ENCODE data around the gene FBXO46. TPM values are rescaled to one million over a fixed set of nuclear protein-coding genes. Genes with fewer than 3 reads are reported as not detected.

FBXO46 gene
- total and polyA plus RNA-seq, 10 of the 15 experiments (the other 5 are each of a cell fraction or from before 2014, with no cell fraction given) = 2.5 to 61.5 (median 13.7) TPM

DNA sequence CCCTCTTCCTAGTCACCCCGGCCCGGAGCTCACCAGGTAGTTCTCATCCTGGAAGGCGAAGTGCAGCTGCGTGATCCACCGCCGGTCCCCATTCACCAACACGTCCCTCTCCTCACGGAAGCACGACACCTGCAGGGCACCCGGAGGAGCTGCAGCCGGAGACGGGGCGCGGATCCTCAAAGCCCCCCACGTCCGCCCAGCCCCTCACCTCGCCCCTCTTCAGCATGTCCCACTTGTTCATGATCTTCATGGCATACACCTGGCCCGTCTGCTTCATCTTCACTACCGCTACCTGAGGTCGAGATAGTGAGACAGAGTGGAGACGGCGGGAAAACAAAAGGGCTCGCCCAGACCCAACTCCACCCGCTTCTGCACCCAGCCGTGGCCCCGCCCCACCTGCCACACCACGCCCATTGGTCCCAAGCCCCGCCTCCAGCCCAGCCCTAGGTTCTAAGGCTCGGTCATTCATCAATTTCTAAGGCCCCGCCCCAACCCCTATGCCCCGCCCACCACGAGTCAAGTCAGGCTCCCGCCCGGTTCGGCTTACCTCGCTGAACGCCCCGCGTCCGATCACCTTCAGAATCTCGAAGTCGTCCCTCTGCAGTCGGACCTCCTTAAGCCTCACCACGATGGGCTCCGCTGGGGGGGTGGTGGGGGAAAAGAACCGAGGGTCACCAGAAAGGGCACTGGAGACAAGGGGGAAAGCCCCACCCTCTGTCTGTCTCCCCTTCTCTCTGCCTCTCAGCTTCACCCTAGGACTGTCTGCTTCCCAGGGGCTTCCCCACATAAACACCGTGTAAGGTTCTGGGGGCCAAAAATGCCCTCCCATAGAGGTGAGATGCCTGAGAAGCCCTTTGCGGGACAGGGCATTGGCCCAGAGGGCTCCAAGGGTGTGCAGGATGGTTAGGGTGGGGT, 48.8 kb upstream of the FBXO46 start (continued):
- no peak for TF ChIP-seq BRCA1 (IDR thresholded peaks at IDR 0.05; ENCODE audit: low read depth, low read length)
- no peak for TF ChIP-seq KLF5 (IDR thresholded peaks at IDR 0.05; ENCODE audit: partially characterized antibody)
- TF ChIP-seq, protein P1, sequence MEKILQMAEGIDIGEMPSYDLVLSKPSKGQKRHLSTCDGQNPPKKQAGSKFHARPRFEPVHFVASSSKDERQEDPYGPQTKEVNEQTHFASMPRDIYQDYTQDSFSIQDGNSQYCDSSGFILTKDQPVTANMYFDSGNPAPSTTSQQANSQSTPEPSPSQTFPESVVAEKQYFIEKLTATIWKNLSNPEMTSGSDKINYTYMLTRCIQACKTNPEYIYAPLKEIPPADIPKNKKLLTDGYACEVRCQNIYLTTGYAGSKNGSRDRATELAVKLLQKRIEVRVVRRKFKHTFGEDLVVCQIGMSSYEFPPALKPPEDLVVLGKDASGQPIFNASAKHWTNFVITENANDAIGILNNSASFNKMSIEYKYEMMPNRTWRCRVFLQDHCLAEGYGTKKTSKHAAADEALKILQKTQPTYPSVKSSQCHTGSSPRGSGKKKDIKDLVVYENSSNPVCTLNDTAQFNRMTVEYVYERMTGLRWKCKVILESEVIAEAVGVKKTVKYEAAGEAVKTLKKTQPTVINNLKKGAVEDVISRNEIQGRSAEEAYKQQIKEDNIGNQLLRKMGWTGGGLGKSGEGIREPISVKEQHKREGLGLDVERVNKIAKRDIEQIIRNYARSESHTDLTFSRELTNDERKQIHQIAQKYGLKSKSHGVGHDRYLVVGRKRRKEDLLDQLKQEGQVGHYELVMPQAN (conservative IDR thresholded peaks at IDR 0.05) = 0 out of 2 replicates have a peak, but pooled peaks have one; percentile 39
- TF ChIP-seq TCF7 (IDR thresholded peaks at IDR 0.05; ENCODE audit: borderline replicate concordance) = no peak
- TF ChIP-seq HDAC2 (IDR thresholded peaks at IDR 0.05) = no peak
- TF ChIP-seq, protein P2, sequence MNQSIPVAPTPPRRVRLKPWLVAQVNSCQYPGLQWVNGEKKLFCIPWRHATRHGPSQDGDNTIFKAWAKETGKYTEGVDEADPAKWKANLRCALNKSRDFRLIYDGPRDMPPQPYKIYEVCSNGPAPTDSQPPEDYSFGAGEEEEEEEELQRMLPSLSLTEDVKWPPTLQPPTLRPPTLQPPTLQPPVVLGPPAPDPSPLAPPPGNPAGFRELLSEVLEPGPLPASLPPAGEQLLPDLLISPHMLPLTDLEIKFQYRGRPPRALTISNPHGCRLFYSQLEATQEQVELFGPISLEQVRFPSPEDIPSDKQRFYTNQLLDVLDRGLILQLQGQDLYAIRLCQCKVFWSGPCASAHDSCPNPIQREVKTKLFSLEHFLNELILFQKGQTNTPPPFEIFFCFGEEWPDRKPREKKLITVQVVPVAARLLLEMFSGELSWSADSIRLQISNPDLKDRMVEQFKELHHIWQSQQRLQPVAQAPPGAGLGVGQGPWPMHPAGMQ (IDR thresholded peaks at IDR 0.05; ENCODE audit: borderline replicate concordance) = no peak
- peak; percentile 22; the same call in 1 of the 2 replicates for TF ChIP-seq MTA2 (IDR thresholded peaks at IDR 0.05; ENCODE audit: low read depth)
- TF ChIP-seq, protein P3, sequence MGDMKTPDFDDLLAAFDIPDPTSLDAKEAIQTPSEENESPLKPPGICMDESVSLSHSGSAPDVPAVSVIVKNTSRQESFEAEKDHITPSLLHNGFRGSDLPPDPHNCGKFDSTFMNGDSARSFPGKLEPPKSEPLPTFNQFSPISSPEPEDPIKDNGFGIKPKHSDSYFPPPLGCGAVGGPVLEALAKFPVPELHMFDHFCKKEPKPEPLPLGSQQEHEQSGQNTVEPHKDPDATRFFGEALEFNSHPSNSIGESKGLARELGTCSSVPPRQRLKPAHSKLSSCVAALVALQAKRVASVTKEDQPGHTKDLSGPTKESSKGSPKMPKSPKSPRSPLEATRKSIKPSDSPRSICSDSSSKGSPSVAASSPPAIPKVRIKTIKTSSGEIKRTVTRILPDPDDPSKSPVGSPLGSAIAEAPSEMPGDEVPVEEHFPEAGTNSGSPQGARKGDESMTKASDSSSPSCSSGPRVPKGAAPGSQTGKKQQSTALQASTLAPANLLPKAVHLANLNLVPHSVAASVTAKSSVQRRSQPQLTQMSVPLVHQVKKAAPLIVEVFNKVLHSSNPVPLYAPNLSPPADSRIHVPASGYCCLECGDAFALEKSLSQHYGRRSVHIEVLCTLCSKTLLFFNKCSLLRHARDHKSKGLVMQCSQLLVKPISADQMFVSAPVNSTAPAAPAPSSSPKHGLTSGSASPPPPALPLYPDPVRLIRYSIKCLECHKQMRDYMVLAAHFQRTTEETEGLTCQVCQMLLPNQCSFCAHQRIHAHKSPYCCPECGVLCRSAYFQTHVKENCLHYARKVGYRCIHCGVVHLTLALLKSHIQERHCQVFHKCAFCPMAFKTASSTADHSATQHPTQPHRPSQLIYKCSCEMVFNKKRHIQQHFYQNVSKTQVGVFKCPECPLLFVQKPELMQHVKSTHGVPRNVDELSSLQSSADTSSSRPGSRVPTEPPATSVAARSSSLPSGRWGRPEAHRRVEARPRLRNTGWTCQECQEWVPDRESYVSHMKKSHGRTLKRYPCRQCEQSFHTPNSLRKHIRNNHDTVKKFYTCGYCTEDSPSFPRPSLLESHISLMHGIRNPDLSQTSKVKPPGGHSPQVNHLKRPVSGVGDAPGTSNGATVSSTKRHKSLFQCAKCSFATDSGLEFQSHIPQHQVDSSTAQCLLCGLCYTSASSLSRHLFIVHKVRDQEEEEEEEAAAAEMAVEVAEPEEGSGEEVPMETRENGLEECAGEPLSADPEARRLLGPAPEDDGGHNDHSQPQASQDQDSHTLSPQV (IDR thresholded peaks at IDR 0.05) = no peak
- TF ChIP-seq, protein P4, sequence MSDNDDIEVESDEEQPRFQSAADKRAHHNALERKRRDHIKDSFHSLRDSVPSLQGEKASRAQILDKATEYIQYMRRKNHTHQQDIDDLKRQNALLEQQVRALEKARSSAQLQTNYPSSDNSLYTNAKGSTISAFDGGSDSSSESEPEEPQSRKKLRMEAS (IDR thresholded peaks at IDR 0.05; ENCODE audit: low read depth, low read length) = no peak
- TF ChIP-seq ATF7 (IDR thresholded peaks at IDR 0.05; ENCODE audit: low read depth) = no peak
- TF ChIP-seq HCFC1 (IDR thresholded peaks at IDR 0.05; ENCODE audit: low read length) = 0 out of 2 replicates have a peak, but pooled peaks have one; percentile 11
- 0 out of 2 replicates have a peak, but pooled peaks have one; percentile 9 for TF ChIP-seq TCF12 (IDR thresholded peaks at IDR 0.05; ENCODE audit: low read depth, low read length)
- TF ChIP-seq ZNF24 (IDR thresholded peaks at IDR 0.05) = no peak
- TF ChIP-seq TAF1 (IDR thresholded peaks at IDR 0.05; ENCODE audit: borderline replicate concordance, low read depth, low read length) = no peak
- TF ChIP-seq, protein P5, sequence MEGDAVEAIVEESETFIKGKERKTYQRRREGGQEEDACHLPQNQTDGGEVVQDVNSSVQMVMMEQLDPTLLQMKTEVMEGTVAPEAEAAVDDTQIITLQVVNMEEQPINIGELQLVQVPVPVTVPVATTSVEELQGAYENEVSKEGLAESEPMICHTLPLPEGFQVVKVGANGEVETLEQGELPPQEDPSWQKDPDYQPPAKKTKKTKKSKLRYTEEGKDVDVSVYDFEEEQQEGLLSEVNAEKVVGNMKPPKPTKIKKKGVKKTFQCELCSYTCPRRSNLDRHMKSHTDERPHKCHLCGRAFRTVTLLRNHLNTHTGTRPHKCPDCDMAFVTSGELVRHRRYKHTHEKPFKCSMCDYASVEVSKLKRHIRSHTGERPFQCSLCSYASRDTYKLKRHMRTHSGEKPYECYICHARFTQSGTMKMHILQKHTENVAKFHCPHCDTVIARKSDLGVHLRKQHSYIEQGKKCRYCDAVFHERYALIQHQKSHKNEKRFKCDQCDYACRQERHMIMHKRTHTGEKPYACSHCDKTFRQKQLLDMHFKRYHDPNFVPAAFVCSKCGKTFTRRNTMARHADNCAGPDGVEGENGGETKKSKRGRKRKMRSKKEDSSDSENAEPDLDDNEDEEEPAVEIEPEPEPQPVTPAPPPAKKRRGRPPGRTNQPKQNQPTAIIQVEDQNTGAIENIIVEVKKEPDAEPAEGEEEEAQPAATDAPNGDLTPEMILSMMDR (IDR thresholded peaks at IDR 0.05 in 2 of 3, conservative IDR thresholded peaks at IDR 0.05 in 1 of 3; ENCODE audit: control insufficient read depth in 2 of 3, extremely low read depth in 1 of 3, insufficient read depth in 1 of 3, low read depth in 3 of 3, low read length in 3 of 3) = peak; percentile 74 to 88 (median 77)
- TF ChIP-seq GABPA (IDR thresholded peaks at IDR 0.05; ENCODE audit: low read depth) = no peak
